T-helper 1 cell (primary cell): Measurements from ENCODE around the gene COQ3.
"Not testable (repeated sequence)": the region's sequence is repeated elsewhere in the genome, so short reads cannot be mapped to it uniquely, and the experiment has no call there.

Experiments
- DNase-seq, 5 donors: peaks; one replicate each; pipeline ENCODE4 v3.0.0-alpha.2; 2012 to 2020

COQ3 gene

DNA sequence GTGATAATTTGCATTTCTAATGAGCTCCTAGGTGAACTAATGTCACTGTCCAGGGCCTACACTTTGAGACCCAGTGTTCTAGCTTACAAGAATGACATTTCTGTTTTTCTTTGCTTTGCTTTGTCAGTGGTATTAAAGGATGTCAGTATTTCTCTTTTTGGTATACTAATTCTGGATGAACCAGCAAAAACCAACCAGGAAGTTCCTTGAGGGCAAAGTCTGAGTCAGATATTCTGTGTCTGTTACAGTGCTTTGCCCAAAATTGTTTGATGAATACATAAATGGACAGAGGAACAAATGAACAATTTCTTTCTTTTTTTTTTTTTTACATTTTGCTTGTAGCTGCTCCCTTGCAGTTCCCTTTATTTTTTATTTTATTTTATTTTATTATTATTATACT is 15.4 kb downstream of the COQ3 start:
- no peak for DNase-seq

DNA sequence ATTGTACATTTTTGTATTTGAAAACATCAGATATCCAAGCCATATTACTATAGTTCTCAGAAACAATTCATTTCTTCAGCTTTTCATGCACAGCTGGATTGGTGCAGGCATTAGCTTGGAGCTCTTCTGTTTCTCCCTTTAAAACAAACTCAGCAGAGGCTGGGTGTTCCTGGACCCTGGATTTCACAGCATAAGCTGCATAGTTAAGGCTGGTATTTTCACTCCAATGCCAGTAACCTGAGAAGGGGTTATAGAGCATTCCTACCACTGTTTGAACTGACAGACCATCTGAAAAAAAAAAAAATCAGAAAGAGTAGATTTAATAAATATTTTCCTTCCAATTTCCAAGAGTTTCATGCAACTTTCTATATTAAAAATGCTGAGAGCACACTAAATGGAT is 24.5 kb downstream of the COQ3 start:
- DNase-seq: no peak

DNA sequence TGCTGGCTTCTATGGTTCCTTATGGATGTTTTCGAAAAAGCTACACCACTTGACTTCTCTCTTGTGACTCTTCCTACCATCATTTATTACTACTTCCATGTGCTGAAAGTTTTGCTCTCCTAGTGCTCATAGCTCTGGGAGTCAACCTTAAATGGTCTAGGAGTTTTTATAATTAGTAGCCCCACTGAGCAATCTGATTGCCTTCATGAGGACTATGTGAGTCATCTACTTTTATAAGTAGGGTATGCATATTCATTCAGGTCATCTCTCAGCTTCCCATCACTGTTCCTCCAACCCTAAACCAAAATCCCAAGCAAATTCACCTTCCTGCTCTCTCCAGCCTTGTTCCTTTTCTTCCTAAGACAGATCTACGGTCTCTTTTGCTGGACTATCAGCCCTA is 27.1 kb downstream of the COQ3 start:
- DNase-seq: no peak

DNA sequence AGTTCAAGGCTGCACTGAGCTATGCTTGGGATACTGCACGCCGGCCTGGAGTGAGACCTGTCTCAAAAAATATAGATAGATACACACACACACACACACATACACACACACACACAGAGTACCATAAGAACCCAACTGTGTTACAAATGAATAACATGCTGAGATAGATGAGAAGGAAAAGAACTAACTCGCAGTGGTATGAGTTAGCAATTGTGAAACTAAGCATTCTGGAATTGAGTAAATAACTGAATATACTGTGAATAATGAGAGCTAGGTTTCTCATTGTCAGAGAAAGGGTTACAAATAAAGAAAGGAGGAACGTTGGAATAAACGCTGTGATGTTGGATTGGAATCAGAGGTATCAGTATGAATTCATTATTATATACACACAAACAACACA is 30.0 kb downstream of the COQ3 start:
- peak in 1 of 5 donors; percentile 77 for DNase-seq

DNA sequence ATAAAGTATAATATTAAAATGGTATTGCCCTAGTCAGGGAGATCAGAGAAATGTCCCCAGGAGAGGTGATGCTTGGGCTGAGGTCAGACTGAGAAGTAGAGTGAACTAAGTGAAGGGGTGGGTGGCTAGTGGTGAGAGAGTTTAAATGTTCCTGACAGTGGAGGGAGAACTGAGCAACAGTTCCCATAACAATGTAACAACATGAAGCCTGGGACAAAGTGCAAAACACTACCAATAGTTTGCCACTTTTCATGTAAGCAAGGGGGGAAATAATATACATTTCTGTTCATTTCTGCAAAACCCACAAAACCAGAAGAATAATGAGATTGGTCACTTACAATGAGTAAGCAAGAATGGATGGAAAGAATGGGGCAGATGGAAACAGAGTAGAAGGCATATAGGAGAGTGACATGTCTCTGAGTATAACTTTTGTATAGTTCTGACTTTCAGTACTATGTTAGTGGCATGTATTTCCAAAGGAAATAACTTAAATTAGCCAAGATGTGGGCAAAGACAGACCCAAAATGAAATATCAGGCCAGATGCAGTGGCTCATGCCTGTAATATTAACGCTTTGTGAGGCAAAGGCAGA is 31.2 kb downstream of the COQ3 start:
- DNase-seq: peak in 1 of 5 donors; percentile 39

DNA sequence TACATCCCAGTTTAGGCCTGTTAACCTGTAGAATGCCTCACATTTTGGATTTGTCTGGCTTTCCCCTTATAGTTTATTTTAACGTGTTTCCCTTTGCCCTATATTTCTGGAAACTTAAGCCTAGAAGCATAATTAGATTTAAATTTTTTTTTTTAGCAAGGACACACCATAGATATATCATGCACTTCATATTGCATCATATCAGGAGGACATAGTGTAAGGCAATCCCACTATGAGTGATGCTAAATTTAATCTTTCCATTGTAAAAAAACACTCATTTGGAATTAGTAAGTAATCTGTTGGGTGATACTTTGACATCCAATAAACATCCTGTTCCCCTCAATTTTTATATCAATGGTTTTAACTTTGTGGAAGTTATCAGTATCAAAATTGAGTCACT is 34.2 kb downstream of the COQ3 start:
- DNase-seq: no peak

DNA sequence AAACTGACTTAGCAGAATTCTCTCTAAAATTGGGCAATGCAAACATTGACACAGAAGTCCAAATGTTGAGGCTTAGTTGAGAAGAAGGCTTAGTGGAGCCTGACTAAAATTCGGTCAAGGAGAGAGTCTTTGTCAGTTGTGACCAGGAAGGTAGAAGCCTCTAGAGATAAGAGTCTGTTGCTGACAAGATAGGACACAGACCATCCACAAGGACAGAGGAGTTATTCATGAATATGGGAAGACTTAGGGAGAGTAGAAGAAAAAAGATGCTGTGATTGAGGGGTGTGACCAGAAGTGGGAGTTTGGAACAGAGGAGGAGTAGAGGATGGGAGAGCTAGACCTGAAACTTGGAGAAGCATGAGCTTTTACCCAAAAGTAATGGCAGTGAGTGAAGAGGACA is 37.4 kb downstream of the COQ3 start:
- DNase-seq: no peak

DNA sequence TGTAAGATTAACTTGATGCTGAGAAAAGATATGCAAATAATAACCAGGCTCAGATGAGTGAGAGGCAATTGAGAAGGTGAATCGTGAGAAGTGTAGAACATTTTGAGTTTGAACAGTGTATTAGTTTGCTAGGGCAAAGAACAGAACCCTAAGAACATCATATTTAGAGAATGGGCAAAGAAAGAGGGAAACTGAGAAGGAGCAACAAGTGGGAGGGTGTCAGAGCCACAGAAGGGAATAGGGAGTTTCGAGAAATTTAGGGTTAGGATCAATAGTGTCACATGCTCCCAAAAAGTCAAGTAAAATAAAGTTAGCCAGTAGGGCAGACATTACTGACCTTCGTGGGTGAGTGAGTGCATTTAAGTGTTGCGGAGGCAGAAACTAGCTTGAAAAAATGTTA is 39.0 kb downstream of the COQ3 start:
- DNase-seq: no peak

DNA sequence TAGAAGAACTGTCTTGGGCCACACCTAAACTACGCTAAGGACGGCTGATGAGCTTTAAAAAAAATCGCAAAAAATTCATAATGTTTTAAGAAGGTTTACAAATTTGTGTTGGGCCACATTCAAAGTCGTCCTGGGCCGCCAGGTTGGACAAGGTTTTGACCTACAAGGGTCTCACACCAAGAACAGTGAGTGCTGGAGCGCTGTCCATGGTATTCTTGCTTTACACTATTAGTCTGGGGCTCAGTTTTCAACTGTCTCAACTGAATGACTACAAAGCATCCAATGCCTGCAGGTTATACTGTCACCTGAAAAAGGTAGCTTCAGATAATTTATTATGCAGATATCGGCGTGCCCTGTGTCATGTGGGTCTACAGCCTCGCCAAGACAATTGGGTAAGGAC is 40.9 kb downstream of the COQ3 start:
- no peak for DNase-seq

DNA sequence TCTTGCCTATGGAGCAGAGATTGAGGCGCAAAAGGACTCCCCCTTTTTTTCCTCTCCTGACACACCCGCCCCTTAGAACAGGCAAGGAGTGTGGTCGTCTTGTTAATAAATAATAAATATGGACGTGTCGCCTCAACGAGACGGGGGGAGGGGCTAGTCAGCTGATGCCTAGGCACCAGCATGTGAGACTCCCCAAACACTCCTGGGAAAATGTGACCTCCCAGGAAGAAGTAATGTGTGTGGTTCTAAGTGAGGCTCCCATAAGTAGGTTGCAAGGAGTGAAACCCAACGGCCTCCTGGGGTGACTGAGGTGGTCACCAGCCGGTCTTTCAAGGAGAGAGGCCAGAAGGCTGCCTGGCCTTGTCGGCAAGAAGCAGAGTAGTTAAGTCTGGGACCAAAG is 43.4 kb downstream of the COQ3 start:
- no peak for DNase-seq

DNA sequence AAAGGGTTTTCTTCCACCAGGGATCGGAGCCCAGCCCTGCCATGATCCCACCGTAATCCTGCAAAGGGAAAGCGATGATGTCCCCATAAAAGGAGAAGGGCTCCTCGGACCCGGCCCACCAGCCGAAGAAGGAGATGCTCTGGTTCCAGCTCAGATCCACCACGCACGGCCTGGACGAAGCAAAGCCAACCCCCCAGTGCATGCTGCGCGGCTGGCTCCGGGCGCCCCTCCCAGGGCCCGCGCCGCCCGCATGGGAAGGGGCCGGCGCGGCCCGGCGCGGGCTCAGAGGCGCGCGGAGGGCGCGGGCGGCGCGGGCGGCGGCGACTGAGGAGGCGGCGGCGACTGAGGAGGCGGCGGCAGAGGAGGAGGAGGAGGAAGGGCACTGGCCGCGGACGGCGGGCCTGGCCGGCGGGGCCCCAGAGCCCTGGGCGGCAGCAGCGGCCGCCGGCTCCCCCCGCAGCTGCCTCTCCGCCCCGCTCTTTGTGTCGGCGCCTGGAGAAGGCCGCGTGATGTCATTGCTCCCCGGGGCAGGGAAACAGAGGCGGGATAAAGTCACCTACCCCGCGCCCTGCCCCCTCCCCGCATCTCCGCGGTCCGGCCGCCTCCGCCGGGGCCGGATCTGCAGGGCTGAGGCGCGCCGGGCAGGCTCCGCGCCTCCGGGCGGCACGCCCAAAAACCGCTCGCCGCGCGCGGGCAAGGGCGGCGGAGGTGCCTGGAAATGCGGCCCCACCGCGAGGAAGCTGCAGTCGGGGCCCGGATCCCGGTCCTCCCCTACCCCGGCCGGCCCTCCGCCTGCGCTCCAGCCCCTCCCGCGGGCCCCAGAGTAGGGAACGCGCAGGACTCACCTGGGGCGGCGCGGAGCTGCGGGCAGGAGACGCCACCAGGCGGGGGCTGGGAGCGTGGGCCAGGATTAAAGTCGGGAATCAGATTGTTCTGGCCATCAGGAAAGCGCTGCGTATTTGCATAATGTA is 44.5 kb downstream of the COQ3 start, which contains the start of gene FAXC:
TSS of gene FAXC (minus strand) at position 504 of the 971 bp plus-strand sequence. CDS start at position 202, 302 bp downstream.
- DNase-seq: peak in 1 of 5 donors; percentile 24

DNA sequence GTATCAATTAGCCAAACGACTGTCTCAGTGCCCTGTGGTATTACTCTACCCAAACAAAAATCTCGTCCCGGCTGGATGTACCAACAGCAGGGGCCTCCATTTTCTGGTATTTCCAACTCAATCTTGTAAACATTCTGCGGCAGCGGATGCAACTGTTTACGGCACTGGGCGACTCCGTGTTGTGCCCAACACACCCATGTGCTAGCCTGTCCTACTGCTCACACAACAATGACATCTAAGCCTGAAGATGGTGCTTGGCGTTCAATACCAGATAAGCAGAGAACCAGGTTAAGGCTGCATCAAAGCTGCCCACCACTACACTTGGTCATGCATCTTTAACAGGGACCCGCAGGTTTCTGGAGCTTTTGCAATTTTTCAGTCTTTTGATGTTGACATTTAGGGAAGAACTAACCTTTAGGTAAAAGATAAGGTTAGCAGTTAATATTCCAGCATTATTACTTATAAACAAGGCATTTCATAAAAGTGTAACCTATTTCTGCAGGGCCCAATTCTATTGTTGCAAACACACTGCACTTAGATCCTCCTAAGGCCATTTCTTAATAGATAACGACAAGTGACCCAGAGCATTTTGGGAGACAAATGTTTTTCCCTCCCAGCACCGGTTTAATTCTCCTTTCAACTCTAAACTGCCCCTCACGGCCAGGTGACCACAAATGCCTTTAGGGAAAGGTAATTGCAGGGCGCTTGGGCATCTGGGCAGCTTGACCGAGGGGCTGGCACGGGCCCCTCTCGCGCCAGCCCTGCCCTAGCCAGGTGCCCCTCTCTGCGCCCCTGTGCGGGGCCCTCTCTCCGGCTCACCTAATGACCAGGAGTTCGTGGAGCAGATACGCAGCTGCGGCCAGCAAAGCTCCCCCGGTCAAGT is 45.5 kb downstream of the COQ3 start:
- DNase-seq: no peak

DNA sequence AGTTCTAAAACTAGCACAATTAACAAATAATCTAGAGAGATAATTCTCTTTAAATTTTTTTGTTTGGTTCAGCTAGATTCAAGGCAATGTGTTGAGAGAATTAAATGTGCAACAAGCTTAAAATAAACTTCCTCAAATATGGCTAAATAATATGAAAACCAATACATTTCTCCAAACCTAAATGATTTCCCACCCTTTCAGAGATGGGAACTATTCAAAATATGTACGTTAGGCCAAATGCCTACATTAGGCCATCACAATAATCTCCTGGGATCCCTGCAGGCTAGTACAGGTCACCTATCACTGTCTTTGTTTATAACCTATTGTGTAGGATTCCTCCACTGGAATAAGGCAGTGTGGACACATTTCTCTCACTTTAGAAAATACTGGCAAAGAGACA is 46.2 kb downstream of the COQ3 start:
- DNase-seq: no peak

DNA sequence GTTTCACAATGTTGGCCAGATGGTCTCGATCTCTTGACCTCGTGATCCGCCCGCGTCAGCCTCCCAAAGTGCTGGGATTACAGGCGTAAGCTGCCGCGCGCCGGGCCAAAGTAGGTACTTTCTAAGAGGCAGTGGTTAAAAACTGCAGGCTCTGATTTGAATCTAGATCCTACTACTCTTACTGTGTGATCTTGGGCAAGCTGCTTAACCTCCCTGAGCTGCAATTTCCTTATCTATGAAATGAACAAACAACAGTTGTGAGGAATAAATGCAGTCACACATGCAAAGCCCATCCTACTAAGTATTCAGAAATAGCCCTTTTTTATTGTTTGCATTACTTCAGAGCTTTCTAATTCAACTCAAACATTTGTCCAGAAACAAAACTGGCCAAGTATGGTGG is 47.4 kb downstream of the COQ3 start:
- DNase-seq: no peak

DNA sequence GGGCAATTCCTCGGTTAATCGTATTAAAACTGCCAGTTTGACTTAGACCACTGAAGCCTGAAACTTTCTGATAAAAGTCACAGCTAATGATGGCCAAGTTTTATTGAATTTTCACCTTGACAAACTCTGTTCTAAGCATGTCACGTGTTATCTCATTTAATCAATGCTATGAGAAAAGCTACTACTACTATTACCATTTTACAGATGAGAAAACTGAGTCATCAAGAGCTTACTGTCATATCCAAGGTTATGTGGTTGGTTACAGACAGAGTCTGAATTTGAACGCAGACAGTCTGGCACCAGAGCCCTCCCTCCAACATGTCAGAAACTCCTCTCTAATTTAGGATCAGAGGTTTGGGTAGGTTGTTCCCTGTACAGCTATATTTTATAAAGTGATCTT is 48.8 kb downstream of the COQ3 start:
- DNase-seq: no peak

DNA sequence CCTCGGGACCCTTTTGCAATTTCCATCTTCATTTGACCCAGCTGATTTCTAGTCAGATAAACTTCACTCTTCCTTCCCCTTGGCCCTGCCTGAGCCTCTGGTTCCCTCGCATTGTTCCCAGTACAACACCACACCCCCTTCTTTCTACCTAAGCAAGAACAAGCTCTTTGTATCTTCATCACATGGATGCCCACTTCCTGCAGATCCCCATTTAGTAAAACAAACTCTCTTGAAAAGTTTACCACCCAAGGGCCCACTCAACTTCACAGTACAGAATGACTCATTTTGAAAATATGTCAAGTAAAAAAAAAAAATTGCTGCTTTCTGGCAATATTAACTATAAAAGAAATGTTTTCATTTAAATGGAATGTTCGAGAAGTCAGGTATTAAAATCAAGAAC is 49.7 kb downstream of the COQ3 start:
- DNase-seq: no peak

DNA sequence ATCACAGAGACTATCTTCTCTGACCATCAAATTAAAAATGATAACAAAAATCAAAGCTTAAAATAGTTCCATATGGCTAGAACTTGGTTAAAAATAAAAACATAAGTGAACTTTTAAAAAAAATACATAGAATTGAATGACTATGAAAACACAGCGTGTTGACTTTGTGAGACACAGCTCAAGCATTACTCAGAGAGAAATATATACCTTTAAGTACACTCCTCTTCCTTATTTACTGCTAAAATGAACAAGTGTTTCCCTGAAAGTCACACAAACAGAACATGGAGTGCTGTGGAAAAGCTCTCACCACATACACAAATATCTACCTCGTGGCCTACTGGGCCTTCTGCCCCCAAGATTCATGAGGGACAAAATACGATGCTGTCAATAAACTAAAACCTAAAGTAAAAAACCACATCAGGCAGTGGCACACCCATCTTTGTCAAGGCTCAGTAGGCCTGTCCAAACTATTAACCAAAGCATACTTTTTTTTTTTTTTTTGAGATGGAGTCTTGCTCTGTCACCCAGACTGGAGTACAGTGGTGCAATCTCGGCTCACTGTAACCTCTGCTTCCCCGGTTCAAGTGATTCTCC is 52.0 kb downstream of the COQ3 start:
- DNase-seq: no peak

DNA sequence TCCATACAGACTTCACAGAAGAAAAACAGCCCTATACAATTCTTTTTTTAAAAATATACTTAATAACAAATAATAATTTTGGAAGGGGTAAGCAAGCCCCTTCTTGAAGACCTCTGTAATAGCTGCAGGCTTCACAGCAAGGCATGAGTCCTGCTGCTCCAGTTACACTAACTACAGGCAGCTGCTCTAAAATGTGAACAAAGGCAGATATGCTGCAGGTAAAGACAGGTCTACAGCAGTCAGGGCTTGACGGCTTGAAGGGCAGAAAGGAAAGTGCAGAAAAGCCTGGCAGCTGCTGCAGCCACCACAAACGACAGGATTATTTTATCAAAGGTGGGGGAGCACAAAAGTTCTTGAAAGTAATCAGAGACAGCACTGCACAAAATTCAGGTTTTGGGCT is 55.8 kb downstream of the COQ3 start:
- DNase-seq: no peak

DNA sequence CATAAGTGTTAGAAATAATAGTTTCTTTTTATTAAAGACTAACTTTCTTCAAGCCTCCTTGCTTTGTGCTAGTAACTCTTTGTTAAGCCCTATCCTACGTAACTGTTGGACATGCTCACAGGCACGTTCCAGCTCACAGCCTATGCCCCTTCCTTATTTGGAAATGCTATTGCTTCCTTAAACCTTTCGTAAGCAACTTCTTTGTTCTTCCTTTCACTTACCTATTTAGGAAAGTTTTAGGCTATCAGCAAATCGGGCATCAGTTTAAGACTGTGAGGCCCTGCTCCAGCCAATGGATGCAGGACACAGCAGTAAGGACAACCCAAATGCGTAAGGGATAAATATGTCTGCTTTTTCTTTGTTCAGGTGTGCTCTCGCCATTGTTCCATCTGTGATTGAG is 58.7 kb downstream of the COQ3 start:
- not testable (repeated sequence) for DNase-seq

DNA sequence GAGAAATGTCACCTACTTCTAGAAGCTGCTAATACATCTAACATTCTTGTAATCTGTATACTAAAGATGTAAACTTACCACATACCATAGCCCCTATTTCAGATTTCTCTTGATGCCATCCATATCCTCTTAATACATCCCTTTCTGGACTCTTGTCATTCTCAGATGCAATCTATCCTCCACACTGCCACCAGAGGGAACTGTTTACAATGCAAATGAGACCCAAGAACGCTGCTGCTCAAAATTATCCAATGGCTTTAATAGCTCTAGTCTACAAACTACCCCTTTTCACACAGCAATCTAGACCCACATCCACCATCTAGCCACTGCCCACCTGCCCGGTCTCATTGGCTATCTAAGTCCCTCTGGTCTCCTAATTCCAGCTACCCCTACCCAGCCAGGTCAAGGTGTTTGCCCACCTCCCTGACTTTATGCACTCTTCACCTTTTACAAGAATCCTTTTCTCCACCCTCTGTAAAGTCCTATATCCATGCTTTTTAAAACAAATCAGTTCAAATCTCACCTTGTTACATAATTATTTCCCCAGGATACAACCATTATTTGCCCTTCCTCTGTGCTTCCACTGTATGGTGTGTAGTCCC is 59.4 kb downstream of the COQ3 start:
- DNase-seq: peak in 1 of 5 donors; percentile 42

DNA sequence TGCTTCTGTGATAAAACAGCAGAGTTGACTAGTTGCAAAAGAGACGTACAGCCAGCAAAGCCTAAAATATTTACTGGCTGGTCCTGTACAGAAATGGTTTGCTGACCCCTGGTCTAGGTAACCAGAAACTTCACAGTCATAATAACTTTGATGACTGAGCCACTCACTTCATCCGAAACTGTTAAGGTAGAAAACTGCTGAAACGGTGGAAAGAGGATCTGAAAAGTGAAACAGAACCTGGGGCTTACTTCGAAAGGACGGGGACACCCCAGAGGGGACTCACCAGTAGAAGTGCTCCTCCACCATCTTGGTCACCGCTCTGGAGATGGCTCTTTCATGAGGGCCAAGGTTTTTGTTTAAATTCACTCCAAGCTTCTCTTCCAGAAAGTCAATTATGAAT is 60.9 kb downstream of the COQ3 start:
- DNase-seq: no peak

DNA sequence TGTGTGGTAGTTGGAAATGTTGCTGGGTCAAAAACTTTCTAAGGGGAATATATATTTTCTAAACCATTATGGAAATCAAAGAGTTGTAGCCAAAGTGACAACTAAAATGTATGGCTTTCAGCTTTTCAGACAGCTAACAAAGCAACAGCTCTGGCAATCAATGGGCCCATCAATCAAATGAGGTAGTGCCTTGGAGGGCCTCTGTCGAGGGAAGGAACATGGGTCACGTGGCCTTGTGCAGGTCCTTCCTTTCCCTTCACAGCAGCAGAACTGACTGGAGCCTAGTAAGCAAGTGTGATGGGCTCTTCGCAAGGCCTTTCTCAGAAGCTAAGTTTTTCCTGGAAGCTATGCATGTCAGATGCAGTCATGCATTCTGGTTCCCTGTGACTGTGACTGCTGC is 62.5 kb downstream of the COQ3 start:
- DNase-seq: no peak
